Endometrium (tissue), 2 donors: ENCODE measurements around the gene UNC50.
"Not testable (repeated sequence)": the region's sequence is repeated elsewhere in the genome, so short reads cannot be mapped to it uniquely, and the experiment has no call there.

Experiments
- FAIRE-seq: peaks from 2 replicates; lab custom pipeline; 2012; peaks lifted over from hg19 to GRCh38; lab: Jason Lieb, UNC
- donor health status: control.
- donor health status: control.

The UNC50 gene

GRCh38 chr2:98576666-98577312 lies 31.6 kb upstream of the UNC50 start:
- no peak for FAIRE-seq

DNA sequence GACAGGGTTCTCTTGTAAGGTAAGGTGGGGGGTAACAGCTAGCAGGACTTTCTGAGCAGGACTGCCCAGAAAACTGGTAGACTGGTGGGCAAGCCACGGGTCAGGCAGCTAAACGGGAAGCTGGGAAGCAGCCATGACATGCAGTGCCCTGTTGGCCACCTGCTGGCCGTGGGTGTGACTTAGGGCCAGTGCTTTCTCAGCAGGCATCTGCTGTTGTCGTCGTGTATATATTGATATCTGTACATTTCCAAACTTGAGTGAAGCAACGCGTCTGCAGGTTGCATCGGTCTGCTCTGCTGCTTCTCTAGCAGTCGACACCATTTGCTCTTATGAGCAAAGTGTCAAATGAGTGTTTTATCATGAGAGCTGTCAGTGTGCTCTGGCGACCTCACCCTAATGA lies 31.1 kb upstream of the UNC50 start:
- FAIRE-seq = no peak

DNA sequence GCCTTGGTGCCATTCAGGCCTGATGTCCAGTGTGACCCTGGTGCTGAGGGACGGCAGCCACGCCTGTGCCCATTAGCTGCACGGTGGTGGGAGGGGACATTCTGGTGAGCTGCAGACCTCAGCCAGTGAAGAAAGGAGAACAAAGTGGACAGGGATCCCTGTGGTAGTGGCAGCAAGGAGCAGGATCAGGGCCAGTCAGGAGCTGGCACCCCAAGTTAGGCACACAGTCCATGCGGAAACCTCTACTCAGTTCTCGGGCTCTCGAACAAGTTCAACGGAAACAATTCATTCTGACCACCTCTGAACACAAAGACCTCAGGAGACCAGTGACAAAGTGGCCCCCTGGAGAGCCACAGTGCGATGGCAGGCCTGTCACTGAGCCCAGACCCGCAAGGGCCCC lies 30.2 kb upstream of the UNC50 start:
- no peak for FAIRE-seq

- no peak for FAIRE-seq
These were observed 28.5 kb upstream of the UNC50 start for GRCh38 chr2:98579926-98580325.

DNA sequence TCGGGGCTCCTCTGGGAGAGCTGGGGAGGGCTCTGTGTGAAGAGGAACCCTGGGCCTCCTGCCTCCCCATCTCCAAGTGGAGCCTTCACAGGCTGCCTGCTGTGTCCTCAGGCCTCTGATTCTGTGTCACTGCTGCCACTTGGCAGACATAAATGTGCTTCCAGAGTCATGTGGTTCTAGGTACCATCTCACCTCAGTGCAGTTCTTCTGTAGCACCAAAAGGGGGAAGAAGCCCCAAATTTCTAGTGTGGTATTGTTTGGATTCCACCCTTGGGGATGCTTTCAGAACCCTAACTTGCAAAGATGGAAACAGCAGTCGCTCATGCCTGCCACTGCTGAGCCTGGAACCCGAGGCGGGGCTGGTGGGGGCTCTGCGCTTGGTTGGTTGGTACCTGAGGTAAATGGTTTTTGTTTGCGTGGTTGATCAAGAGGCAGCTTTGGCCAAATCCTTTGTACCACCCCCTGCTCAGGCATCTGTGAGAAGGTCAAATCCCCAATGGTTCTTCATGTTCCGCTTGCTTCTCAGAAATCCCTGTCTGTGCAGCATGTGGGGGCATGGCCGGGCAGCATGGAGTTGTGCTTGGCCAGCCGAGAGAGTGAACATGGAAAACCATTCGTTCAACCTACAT lies 27.6 kb upstream of the UNC50 start:
- FAIRE-seq = no peak

GRCh38 chr2:98582523-98582922 lies 25.9 kb upstream of the UNC50 start:
- no peak for FAIRE-seq

- FAIRE-seq = no peak
These were observed 25.1 kb upstream of the UNC50 start for GRCh38 chr2:98583276-98583675.

GRCh38 chr2:98583816-98584618 lies 24.4 kb upstream of the UNC50 start:
- no peak for FAIRE-seq

- no peak for FAIRE-seq
These were observed 23.0 kb upstream of the UNC50 start for GRCh38 chr2:98585386-98585785.

- no peak for FAIRE-seq
These were observed 21.7 kb upstream of the UNC50 start for GRCh38 chr2:98586551-98587140.

DNA sequence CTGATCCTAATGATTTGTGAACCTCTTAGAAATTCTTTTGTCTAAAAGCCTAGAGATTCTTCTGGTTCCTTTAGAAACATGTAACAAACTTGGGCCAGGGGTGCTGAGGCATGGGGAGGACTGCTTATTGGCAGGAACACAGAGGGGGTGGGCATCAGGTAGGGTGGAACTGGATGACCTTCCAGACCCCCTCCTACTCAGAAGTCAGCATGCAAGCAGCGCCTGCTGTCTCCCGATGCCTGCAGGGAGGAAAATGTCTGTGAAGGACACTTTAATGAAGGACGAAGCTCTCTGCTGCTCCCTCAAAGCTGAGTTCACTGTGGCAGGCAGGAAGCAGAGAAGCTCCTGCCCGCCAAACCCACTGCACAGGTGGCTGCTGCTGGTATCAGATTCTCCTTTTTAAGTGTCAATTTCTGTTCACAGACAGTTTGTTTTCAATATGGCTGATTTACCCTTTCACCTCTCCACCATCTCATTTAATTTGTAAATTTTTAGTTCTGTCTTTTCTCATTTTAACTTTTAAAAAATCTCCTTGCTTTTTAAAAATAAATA lies 19.4 kb upstream of the UNC50 start:
- FAIRE-seq = no peak

DNA sequence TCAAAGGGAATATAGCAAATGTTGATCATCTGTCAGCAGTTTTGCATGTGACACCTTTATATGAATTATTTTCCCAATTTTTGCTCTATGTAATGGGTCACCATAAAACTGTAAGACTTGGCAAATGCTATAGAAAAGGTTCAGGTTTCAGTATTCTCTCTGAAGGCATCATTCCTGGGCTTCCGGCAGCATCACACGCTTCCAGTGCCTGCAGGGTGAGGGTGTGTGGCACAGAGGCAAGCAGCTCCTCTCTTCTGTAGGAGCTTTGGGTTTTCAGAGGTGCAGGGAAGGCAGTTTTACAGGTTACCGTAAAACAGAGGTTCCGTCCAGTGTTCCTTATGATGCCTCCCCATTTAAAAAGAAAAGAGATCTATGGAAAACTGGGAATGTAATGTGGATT lies 18.9 kb upstream of the UNC50 start:
- no peak for FAIRE-seq

- no peak for FAIRE-seq
These were observed 15.8 kb upstream of the UNC50 start for GRCh38 chr2:98592565-98592964.

DNA sequence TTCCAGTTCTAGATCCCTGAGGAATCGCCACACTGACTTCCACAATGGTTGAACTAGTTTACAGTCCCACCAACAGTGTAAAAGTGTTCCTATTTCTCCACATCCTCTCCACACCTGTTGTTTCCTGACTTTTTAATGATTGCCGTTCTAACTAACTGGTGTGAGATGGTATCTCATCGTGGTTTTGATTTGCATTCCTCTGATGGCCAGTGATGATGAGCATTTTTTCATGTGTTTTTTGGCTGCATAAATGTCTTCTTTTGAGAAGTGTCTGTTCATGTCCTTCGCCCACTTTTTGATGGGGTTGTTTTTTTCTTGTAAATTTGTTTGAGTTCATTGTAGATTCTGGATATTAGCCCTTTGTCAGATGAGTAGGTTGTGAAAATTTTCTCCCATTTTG lies 13.7 kb upstream of the UNC50 start:
- FAIRE-seq = not testable (repeated sequence)

DNA sequence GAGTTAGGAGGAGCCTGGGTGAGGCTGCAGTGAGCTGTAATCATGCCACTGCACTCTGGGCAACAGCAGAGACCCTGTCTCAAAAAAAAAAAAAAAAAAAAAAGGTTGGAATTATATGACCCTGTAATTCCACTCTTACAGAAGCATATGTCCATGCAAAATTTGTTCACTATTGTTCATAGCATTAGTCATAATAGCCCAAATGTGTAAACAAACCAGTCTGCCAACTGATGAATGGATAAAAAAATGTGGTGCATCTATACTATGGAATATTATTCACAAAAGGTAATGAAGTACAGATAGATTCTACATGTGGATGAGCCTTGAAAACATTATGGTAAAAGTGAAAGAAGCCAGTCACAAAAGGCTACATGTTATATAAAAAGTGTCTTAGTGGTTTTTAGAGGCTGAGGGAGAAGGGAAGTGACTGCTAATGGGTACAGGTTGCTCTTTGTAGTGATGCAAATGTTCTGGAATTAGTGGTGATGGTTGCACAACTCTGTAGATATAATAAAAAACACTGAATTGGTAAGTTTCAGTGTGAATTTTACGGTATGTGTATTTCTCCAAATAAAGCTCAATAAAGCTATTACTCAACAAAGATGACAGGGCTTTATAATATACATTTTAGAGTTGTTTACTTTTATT lies 9.5 kb upstream of the UNC50 start:
- no peak for FAIRE-seq

- FAIRE-seq = no peak
These were observed 6.8 kb upstream of the UNC50 start for GRCh38 chr2:98601532-98602132.

DNA sequence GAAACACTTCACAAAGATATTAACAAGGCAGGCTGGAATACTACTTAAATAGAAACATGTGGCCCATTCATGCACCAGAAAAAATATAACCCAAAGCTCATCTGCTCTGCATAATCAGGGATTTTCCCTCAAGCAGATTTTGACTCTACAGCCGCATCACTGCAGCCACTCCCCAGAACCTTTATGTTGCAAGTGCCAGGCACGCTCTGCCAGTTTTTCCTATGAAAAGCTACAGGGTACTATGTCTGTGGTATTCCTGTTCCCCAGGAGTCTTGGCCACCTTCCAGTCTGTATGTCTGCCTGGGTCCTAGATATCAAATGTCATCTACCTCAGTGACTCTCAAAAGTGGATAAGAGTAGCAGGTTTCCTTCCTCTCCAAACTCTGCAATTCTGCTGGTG lies 3.8 kb upstream of the UNC50 start:
- no peak for FAIRE-seq

DNA sequence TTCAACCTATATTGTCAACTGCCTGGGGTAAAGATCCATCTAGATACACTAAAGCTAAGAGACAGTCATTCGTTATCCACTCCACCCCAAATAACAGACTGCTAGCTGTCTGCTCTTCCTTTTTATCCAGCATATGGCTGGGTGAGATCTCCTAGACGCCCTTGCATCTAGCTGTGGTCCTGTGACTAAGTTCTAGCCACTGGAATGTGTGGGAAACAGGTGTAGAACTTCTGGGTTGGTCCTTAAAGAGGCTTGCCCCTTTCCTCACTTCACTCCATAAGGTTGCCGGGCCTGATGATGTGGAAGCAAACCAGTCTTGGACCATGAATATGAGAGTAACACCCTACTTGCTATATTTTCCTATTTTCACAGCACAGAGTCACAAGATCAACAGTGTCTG lies 3.3 kb upstream of the UNC50 start:
- FAIRE-seq = no peak

GRCh38 chr2:98606431-98606830 lies 2.0 kb upstream of the UNC50 start:
- no peak for FAIRE-seq

DNA sequence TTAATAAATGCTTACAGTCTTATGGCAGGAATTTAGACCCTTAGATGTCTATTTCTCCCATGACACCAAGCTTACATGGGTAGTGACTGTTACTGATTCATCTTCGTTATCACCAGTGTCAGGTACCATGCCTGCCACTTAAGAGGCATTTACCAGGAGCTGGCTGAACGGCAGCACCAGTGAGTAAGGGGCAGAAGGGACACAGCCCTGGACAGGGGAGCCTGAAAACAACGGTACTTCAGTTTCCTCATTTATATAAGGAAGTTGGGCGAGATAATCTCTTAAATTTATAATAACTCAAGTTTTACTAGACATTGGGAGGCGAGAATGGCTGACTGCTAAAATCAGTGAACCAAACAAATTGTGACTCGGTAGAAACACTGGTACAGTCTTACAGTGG lies 1.3 kb upstream of the UNC50 start:
- FAIRE-seq = no peak

GRCh38 chr2:98607741-98608115 lies 661 bp upstream of the UNC50 start:
- FAIRE-seq = no peak
